ENCODE results near the gene OSTC.

DNA sequence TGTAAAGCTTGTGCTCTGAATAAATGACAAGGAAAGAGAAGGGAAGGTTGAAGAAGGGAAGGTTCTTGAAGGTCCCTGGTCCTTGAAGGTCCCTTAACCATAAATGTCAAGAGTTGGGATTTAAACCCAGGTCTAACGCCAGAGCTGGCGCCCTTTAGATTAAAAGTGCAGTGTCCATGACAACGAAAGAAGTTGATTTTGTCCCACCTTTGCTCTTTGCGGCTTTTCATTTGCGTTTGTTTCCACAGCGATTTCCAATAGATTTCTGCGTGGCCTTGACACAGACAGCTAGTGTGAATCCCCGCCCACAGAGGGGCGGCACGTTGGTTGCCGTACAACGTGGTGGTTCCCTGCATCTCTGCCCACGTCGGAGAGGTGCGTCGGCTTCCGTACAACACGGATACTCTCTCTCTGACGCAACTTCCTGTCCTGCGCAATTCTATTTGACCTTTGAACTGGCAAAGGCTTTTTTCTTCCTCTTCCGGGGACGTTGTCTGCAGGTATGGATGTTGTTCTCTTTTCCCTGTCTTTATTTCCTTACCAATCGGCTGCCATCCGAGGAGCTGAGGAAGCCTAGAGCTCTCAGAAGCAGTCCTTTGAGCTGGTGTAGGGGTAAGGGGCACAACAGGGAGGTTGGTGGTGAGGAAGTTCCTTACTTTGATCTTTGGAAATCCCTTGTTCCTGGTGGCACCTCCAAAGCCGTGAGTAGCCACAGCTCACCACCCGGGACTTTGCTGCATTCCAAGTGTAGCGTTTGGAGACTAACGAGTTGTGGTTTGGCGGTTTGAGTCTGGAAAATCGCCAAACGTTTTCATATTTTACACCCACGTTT, 30.1 kb upstream of the OSTC start, which contains the start of gene RPL34:
- TF ChIP-seq, protein P1, sequence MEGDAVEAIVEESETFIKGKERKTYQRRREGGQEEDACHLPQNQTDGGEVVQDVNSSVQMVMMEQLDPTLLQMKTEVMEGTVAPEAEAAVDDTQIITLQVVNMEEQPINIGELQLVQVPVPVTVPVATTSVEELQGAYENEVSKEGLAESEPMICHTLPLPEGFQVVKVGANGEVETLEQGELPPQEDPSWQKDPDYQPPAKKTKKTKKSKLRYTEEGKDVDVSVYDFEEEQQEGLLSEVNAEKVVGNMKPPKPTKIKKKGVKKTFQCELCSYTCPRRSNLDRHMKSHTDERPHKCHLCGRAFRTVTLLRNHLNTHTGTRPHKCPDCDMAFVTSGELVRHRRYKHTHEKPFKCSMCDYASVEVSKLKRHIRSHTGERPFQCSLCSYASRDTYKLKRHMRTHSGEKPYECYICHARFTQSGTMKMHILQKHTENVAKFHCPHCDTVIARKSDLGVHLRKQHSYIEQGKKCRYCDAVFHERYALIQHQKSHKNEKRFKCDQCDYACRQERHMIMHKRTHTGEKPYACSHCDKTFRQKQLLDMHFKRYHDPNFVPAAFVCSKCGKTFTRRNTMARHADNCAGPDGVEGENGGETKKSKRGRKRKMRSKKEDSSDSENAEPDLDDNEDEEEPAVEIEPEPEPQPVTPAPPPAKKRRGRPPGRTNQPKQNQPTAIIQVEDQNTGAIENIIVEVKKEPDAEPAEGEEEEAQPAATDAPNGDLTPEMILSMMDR (IDR thresholded peaks at IDR 0.05; ENCODE audit: low read depth, low read length, poor library complexity, severe bottlenecking), result no peak
- TF ChIP-seq EZH2phosphoT487 (IDR thresholded peaks at IDR 0.05; ENCODE audit: borderline replicate concordance, low read length), result no peak

Data from DOHH2 (cell line).